Hippocampal formation (tissue), 2 donors: ENCODE measurements around the gene RGS13.
"Not testable (repeated sequence)": the region's sequence is repeated elsewhere in the genome, so short reads cannot be mapped to it uniquely, and the experiment has no call there.

Experiments
- DNase-seq, 2 donors: peaks; one replicate each; lab custom pipeline; 2025; lab: John Stamatoyannopoulos, UW

RGS13 gene

GRCh38 chr1:192678099-192678498, 42.2 kb downstream of the RGS13 start:
- no peak for DNase-seq

- no peak for DNase-seq
Measured at GRCh38 chr1:192682335-192682734, 46.4 kb downstream of the RGS13 start.

- not testable (repeated sequence) for DNase-seq
Measured at GRCh38 chr1:192683081-192683480, 47.1 kb downstream of the RGS13 start.

- DNase-seq: no peak
Measured at GRCh38 chr1:192689459-192689858, 53.5 kb downstream of the RGS13 start.

- no peak for DNase-seq
Measured at GRCh38 chr1:192691041-192691440, 55.1 kb downstream of the RGS13 start.

- no peak for DNase-seq
Measured at GRCh38 chr1:192696082-192696481, 60.1 kb downstream of the RGS13 start.

- DNase-seq: no peak
Measured at GRCh38 chr1:192697771-192698170, 61.8 kb downstream of the RGS13 start.

GRCh38 chr1:192698731-192699130, 62.8 kb downstream of the RGS13 start:
- DNase-seq: no peak

- no peak for DNase-seq
Measured at GRCh38 chr1:192700834-192701271, 64.9 kb downstream of the RGS13 start.

- DNase-seq: no peak
Measured at GRCh38 chr1:192702212-192702902, 66.4 kb downstream of the RGS13 start.

GRCh38 chr1:192703283-192704206, 67.6 kb downstream of the RGS13 start:
- DNase-seq: no peak

- DNase-seq: no peak
Measured at GRCh38 chr1:192705510-192705909, 69.6 kb downstream of the RGS13 start.

- DNase-seq: no peak
Measured at GRCh38 chr1:192706936-192707335, 71.0 kb downstream of the RGS13 start.

GRCh38 chr1:192707978-192708547, 72.1 kb downstream of the RGS13 start:
- DNase-seq: no peak

- DNase-seq: no peak
Measured at GRCh38 chr1:192709544-192709943, 73.6 kb downstream of the RGS13 start.
